Measurements from ENCODE around the gene HPSE2.

The HPSE2 gene

DNA sequence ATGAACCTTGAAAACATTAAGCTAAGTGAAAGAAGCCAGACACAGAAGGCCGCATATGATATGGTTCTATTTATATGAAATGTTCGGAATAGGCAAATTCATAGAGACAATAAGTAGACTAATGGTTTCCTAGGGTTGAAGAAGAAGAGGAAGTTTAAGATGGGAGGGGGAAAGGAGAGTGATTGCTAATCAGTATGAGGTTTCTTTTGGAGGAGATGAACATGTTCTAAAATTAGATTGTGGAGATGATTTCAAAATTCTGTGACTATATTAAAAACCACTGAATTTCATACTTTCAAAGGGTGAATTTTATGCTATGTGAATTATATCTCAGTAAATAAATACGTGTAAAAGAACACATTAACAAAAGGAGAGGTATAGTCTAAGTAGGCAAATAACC is 612.5 kb downstream of the HPSE2 start:
- ATAC-seq (ENCODE audit: insufficient read depth, low read depth) = no peak
- Histone ChIP-seq H3K4me2 (ENCODE audit: insufficient read depth, low read length) (no peak overlapping the region), H3K4me3 (ENCODE audit: low read depth in 1 of 2, low read length in 2 of 2) (no peak overlapping the region), H3K9me3 (ENCODE audit: insufficient read depth, low read length, severe bottlenecking) (no peaks in the 10 kb centered on the region), H3K36me3 (ENCODE audit: insufficient read depth, low read length) (no peaks in the 10 kb centered on the region), H3K27me3 (ENCODE audit: insufficient read depth, low read length, poor library complexity) (peaks cover 4% of the 10 kb centered on the region), H3K4me1 (ENCODE audit: insufficient read depth, low read length) (no peaks in the 10 kb centered on the region), H2AFZ (ENCODE audit: low read depth, low read length) (no peak overlapping the region), H3K79me2 (ENCODE audit: insufficient read depth, low read length) (no peaks in the 10 kb centered on the region), H3K27ac (ENCODE audit: low read length) (no peak overlapping the region), H4K20me1 (ENCODE audit: insufficient read depth, low read length) (no peaks in the 10 kb centered on the region), H3K9ac (ENCODE audit: low read depth, low read length) (no peak overlapping the region)
- DNase-seq = no peak
- TF ChIP-seq EZH2 (IDR thresholded peaks at IDR 0.05; ENCODE audit: borderline replicate concordance, low read depth, low read length, severe bottlenecking) = no peak

DNA sequence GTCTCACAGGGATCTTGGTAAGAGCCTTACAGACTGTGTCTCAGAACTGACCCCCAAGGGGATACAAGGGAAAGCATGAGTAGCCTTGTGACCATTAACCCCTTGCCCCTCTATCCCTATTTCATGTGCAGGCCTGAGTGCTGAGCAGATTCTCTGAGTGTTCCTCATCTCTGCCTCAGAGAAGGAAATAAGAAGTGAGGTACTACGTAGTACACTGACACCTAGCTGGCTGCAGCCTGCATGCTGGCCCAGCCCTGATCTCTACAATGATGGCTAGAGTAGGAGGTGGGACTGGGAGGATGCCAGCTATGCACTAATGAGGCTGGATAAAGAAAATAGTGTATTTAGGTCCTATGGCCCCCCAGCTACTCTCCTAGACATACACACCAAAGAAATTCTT is 614.0 kb downstream of the HPSE2 start:
- Histone ChIP-seq H3K4me1 (ENCODE audit: insufficient read depth, low read length) (no peaks in the 10 kb centered on the region), H3K79me2 (ENCODE audit: insufficient read depth, low read length) (no peaks in the 10 kb centered on the region), H3K27me3 (ENCODE audit: insufficient read depth, low read length, poor library complexity) (peaks cover 10% of the 10 kb centered on the region), H3K4me2 (ENCODE audit: insufficient read depth, low read length) (no peak overlapping the region), H3K9me3 (ENCODE audit: insufficient read depth, low read length, severe bottlenecking) (no peaks in the 10 kb centered on the region), H4K20me1 (ENCODE audit: insufficient read depth, low read length) (no peaks in the 10 kb centered on the region), H3K9ac (ENCODE audit: low read depth, low read length) (no peak overlapping the region), H3K27ac (ENCODE audit: low read length) (no peak overlapping the region), H2AFZ (ENCODE audit: low read depth, low read length) (no peak overlapping the region), H3K36me3 (ENCODE audit: insufficient read depth, low read length) (no peaks in the 10 kb centered on the region), H3K4me3 (ENCODE audit: low read depth in 1 of 2, low read length in 2 of 2) (no peak overlapping the region)
- no peak for DNase-seq
- no peak for TF ChIP-seq EZH2 (IDR thresholded peaks at IDR 0.05; ENCODE audit: borderline replicate concordance, low read depth, low read length, severe bottlenecking)
- TF ChIP-seq, protein P1, sequence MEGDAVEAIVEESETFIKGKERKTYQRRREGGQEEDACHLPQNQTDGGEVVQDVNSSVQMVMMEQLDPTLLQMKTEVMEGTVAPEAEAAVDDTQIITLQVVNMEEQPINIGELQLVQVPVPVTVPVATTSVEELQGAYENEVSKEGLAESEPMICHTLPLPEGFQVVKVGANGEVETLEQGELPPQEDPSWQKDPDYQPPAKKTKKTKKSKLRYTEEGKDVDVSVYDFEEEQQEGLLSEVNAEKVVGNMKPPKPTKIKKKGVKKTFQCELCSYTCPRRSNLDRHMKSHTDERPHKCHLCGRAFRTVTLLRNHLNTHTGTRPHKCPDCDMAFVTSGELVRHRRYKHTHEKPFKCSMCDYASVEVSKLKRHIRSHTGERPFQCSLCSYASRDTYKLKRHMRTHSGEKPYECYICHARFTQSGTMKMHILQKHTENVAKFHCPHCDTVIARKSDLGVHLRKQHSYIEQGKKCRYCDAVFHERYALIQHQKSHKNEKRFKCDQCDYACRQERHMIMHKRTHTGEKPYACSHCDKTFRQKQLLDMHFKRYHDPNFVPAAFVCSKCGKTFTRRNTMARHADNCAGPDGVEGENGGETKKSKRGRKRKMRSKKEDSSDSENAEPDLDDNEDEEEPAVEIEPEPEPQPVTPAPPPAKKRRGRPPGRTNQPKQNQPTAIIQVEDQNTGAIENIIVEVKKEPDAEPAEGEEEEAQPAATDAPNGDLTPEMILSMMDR (IDR thresholded peaks at IDR 0.05; ENCODE audit: borderline replicate concordance, extremely low read depth, low read length, poor library complexity, severe bottlenecking) = no peak
- no peak for ATAC-seq (ENCODE audit: insufficient read depth, low read depth)

DNA sequence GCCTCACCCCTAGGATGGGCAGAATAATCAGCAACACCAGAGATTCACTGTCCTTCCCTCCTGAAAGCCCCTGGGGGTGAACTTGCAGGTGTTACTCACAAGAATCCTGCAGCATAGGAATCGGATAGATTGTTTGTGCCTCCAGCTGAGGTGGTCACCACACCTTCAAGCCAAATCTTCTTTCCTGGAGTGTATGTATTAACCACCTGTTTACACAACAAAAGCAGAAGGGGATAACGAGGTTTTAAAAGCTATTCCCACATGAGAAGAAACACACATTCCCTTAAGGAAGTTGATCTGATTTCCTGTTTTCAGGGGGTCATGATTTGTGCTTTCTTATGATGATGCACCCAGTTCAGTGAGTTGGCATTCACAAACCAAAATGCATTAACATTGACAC is 615.1 kb downstream of the HPSE2 start:
- no peaks in the 10 kb centered on the region for H3K4me1 ChIP-seq (ENCODE audit: insufficient read depth, low read length)
- no peaks in the 10 kb centered on the region for H3K79me2 ChIP-seq (ENCODE audit: insufficient read depth, low read length)
- TF ChIP-seq, protein P1 (IDR thresholded peaks at IDR 0.05; ENCODE audit: borderline replicate concordance, extremely low read depth, low read length, poor library complexity, severe bottlenecking) = no peak
- no peak for TF ChIP-seq EZH2 (IDR thresholded peaks at IDR 0.05; ENCODE audit: borderline replicate concordance, low read depth, low read length, severe bottlenecking)
- no peaks in the 10 kb centered on the region for H4K20me1 ChIP-seq (ENCODE audit: insufficient read depth, low read length)
- ATAC-seq (ENCODE audit: insufficient read depth, low read depth) (no peak), DNase-seq (no peak)
- no peaks in the 10 kb centered on the region for H3K9me3 ChIP-seq (ENCODE audit: insufficient read depth, low read length, severe bottlenecking)
- no peaks in the 10 kb centered on the region for H3K36me3 ChIP-seq (ENCODE audit: insufficient read depth, low read length)
- peaks cover 10% of the 10 kb centered on the region for H3K27me3 ChIP-seq (ENCODE audit: insufficient read depth, low read length, poor library complexity)
- H2AFZ ChIP-seq (ENCODE audit: low read depth, low read length) = no peak overlapping the region
- H3K4me3 ChIP-seq (ENCODE audit: low read depth in 1 of 2, low read length in 2 of 2) = no peak overlapping the region
- no peak overlapping the region for H3K4me2 ChIP-seq (ENCODE audit: insufficient read depth, low read length)
- no peak overlapping the region for H3K27ac ChIP-seq (ENCODE audit: low read length)
- no peak overlapping the region for H3K9ac ChIP-seq (ENCODE audit: low read depth, low read length)

DNA sequence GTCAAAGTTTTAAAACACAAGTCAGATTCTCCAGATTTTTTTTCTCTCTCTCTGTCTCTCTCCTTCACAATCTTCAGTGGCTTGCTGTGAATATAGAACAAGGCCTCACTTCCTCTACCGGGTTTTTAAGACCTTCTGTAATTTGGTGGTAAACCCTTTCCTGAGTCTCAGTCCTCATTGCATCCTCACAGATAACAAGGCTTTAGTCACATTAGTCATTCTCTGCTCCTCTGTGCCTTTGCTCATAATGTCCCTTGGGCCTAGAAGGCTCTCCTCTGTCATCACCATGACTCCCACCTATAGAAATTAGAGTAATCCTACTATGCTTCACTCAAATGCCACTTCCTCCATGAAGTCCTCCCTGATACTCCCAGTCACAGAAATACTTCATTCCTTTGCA is 616.2 kb downstream of the HPSE2 start:
- TF ChIP-seq, protein P1 (IDR thresholded peaks at IDR 0.05; ENCODE audit: borderline replicate concordance, extremely low read depth, low read length, poor library complexity, severe bottlenecking) = no peak
- no peak for TF ChIP-seq EZH2 (IDR thresholded peaks at IDR 0.05; ENCODE audit: borderline replicate concordance, low read depth, low read length, severe bottlenecking)
- Histone ChIP-seq H2AFZ (ENCODE audit: low read depth, low read length) (no peak overlapping the region), H3K36me3 (ENCODE audit: insufficient read depth, low read length) (no peaks in the 10 kb centered on the region), H3K27ac (ENCODE audit: low read length) (no peak overlapping the region), H3K9me3 (ENCODE audit: insufficient read depth, low read length, severe bottlenecking) (no peaks in the 10 kb centered on the region), H3K4me2 (ENCODE audit: insufficient read depth, low read length) (no peak overlapping the region), H3K27me3 (ENCODE audit: insufficient read depth, low read length, poor library complexity) (peaks cover 10% of the 10 kb centered on the region), H3K9ac (ENCODE audit: low read depth, low read length) (no peak overlapping the region), H3K4me3 (ENCODE audit: low read depth in 1 of 2, low read length in 2 of 2) (no peak overlapping the region), H4K20me1 (ENCODE audit: insufficient read depth, low read length) (no peaks in the 10 kb centered on the region), H3K4me1 (ENCODE audit: insufficient read depth, low read length) (no peaks in the 10 kb centered on the region), H3K79me2 (ENCODE audit: insufficient read depth, low read length) (no peaks in the 10 kb centered on the region)
- ATAC-seq (ENCODE audit: insufficient read depth, low read depth) (no peak), DNase-seq (no peak)

All from DND-41 (cell line).